Measurements from ENCODE around the gene TXNDC8. TPM values are rescaled to one million over a fixed set of nuclear protein-coding genes. Genes with fewer than 3 reads are reported as not detected.
"Not testable (repeated sequence)": the region's sequence is repeated elsewhere in the genome, so short reads cannot be mapped to it uniquely, and the experiment has no call there.

The TXNDC8 gene
- total RNA-seq, 1 donor: not detected

DNA sequence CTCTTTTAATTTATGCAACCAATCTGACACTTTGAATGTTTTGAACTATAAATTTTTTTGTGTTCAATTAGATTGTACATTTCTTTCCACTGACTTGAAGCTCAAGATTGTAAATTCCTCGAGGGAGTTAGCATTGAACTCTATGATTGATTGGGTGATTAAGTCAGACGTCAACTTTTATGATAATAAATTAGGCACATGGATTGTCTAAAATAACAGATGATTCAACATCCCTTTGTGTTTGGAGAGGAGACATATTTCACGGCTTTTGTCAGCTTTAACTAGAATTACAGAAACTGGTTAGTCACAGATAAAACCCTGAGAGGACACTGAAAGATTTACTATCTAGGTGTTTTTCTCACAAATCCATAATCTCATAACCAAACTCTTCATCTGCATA is 32.7 kb upstream of the TXNDC8 start:
- H2AFZ ChIP-seq (ENCODE audit: low read length): no peak overlapping the region
- no peak overlapping the region for H3K4me3 ChIP-seq (ENCODE audit: insufficient read depth, low read length)
- H3K9me3 ChIP-seq (ENCODE audit: low read depth, low read length): no peaks in the 10 kb centered on the region
- peaks cover 15% of the 10 kb centered on the region for H3K4me1 ChIP-seq (ENCODE audit: insufficient read depth, low read length)
- H3K4me2 ChIP-seq (ENCODE audit: insufficient read depth, low read length): no peak overlapping the region
- TF ChIP-seq, protein P1, sequence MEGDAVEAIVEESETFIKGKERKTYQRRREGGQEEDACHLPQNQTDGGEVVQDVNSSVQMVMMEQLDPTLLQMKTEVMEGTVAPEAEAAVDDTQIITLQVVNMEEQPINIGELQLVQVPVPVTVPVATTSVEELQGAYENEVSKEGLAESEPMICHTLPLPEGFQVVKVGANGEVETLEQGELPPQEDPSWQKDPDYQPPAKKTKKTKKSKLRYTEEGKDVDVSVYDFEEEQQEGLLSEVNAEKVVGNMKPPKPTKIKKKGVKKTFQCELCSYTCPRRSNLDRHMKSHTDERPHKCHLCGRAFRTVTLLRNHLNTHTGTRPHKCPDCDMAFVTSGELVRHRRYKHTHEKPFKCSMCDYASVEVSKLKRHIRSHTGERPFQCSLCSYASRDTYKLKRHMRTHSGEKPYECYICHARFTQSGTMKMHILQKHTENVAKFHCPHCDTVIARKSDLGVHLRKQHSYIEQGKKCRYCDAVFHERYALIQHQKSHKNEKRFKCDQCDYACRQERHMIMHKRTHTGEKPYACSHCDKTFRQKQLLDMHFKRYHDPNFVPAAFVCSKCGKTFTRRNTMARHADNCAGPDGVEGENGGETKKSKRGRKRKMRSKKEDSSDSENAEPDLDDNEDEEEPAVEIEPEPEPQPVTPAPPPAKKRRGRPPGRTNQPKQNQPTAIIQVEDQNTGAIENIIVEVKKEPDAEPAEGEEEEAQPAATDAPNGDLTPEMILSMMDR (IDR thresholded peaks at IDR 0.05; ENCODE audit: extremely low read depth, low read depth, low read length): no peak
- peak overlapping the region; percentile 3 for H3K27ac ChIP-seq (ENCODE audit: low read depth, low read length)
- peaks cover 42% of the 10 kb centered on the region for H3K36me3 ChIP-seq (ENCODE audit: insufficient read depth, low read length)
- H4K20me1 ChIP-seq (ENCODE audit: insufficient read depth, low read length): no peaks in the 10 kb centered on the region
- H3K79me2 ChIP-seq (ENCODE audit: insufficient read depth, low read length): no peaks in the 10 kb centered on the region
- H3K27me3 ChIP-seq (ENCODE audit: insufficient read depth, low read length): no peaks in the 10 kb centered on the region
- peak; percentile 13 for DNase-seq (ENCODE audit: insufficient read length, low spot score, missing footprints)

DNA sequence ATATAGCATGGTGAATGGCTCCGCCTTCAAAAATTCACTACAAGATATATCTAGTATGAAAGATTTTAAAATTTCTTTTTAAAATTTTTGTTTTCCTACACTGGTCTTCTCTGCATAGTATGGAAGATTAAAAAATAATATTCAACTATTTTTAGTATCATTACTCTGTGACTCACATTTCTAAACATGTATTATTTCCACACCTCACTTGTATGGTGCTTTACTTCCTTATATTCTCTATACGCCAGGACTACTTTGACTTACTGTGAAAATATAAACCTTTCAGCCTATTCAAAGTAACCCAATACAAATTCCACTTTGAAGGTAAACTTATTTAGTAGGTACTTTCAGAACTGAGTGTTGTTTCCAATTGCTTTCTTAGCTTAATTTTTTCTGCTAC is 26.8 kb upstream of the TXNDC8 start:
- H3K4me3 ChIP-seq (ENCODE audit: insufficient read depth, low read length): no peak overlapping the region
- no peaks in the 10 kb centered on the region for H3K79me2 ChIP-seq (ENCODE audit: insufficient read depth, low read length)
- TF ChIP-seq, protein P1 (IDR thresholded peaks at IDR 0.05; ENCODE audit: extremely low read depth, low read depth, low read length): no peak
- no peaks in the 10 kb centered on the region for H3K9me3 ChIP-seq (ENCODE audit: low read depth, low read length)
- no peaks in the 10 kb centered on the region for H3K4me1 ChIP-seq (ENCODE audit: insufficient read depth, low read length)
- H3K4me2 ChIP-seq (ENCODE audit: insufficient read depth, low read length): no peak overlapping the region
- no peak for DNase-seq (ENCODE audit: insufficient read length, low spot score, missing footprints)
- H3K36me3 ChIP-seq (ENCODE audit: insufficient read depth, low read length): peaks cover 22% of the 10 kb centered on the region
- no peaks in the 10 kb centered on the region for H3K27me3 ChIP-seq (ENCODE audit: insufficient read depth, low read length)
- no peaks in the 10 kb centered on the region for H4K20me1 ChIP-seq (ENCODE audit: insufficient read depth, low read length)
- no peak overlapping the region for H3K27ac ChIP-seq (ENCODE audit: low read depth, low read length)
- H2AFZ ChIP-seq (ENCODE audit: low read length): no peak overlapping the region

DNA sequence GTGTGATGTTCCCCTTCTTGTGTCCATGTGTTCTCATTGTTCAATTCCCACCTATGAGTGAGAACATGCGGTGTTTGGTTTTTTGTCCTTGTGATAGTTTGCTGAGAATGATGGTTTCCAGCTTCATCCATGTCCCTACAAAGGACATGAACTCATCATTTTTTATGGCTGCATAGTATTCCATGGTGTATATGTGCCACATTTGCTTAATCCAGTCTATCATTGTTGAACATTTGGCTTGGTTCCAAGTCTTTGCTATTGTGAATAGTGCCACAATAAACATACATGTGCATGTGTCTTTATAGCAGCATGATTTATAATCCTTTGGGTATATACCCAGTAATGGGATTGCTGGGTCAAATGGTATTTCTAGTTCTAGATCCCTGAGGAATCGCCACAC is 21.3 kb upstream of the TXNDC8 start:
- not testable (repeated sequence) for H3K27me3 ChIP-seq (ENCODE audit: insufficient read depth, low read length); H3K27ac ChIP-seq (ENCODE audit: low read depth, low read length); H2AFZ ChIP-seq (ENCODE audit: low read length); H3K9me3 ChIP-seq (ENCODE audit: low read depth, low read length); H3K4me1 ChIP-seq (ENCODE audit: insufficient read depth, low read length); H3K79me2 ChIP-seq (ENCODE audit: insufficient read depth, low read length); H3K4me2 ChIP-seq (ENCODE audit: insufficient read depth, low read length); H4K20me1 ChIP-seq (ENCODE audit: insufficient read depth, low read length); DNase-seq (ENCODE audit: insufficient read length, low spot score, missing footprints); H3K36me3 ChIP-seq (ENCODE audit: insufficient read depth, low read length); H3K4me3 ChIP-seq (ENCODE audit: insufficient read depth, low read length)

DNA sequence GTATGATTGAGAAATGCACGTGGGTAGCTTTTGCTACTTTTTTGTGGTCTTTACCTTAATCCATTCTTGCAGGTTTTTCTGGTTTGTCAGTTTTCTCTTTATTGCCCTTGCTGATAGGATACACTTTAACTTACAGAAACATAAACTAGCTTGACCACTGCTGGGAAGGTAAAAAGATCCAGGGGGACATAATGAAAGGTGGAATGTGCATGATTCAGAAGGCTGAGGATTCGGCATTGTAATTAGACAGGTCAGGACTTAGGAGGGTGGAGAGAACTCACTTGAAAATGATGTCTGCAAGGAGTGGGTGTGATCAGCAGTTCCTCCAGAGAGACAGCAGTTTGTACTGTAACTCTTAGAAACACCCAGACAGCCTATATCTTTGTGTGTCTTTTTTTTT is 19.8 kb upstream of the TXNDC8 start:
- Histone ChIP-seq H3K27ac (ENCODE audit: low read depth, low read length) (no peak overlapping the region), H3K4me2 (ENCODE audit: insufficient read depth, low read length) (no peak overlapping the region), H3K4me1 (ENCODE audit: insufficient read depth, low read length) (no peaks in the 10 kb centered on the region), H3K79me2 (ENCODE audit: insufficient read depth, low read length) (no peaks in the 10 kb centered on the region), H2AFZ (ENCODE audit: low read length) (no peak overlapping the region), H4K20me1 (ENCODE audit: insufficient read depth, low read length) (no peaks in the 10 kb centered on the region), H3K36me3 (ENCODE audit: insufficient read depth, low read length) (no peaks in the 10 kb centered on the region), H3K27me3 (ENCODE audit: insufficient read depth, low read length) (no peaks in the 10 kb centered on the region), H3K9me3 (ENCODE audit: low read depth, low read length) (no peaks in the 10 kb centered on the region), H3K4me3 (ENCODE audit: insufficient read depth, low read length) (no peak overlapping the region)
- TF ChIP-seq, protein P1 (IDR thresholded peaks at IDR 0.05; ENCODE audit: extremely low read depth, low read depth, low read length): no peak
- no peak for DNase-seq (ENCODE audit: insufficient read length, low spot score, missing footprints)
